ENCODE data around the gene PROX2.

Gene PROX2

GRCh38 chr14:74875204-74875603 lies 741 bp downstream of the PROX2 start:
- DNase-seq (ENCODE audit: low spot score): no peak

GRCh38 chr14:74871819-74872218 lies 4.1 kb downstream of the PROX2 start:
- DNase-seq (ENCODE audit: low spot score): no peak

GRCh38 chr14:74868739-74869138 lies 7.2 kb downstream of the PROX2 start:
- DNase-seq (ENCODE audit: low spot score): no peak

GRCh38 chr14:74867673-74868072 lies 8.3 kb downstream of the PROX2 start:
- DNase-seq (ENCODE audit: low spot score): peak; percentile 81

GRCh38 chr14:74866708-74867389 lies 9.1 kb downstream of the PROX2 start:
- no peak for DNase-seq (ENCODE audit: low spot score)

GRCh38 chr14:74865156-74865555 lies 10.8 kb downstream of the PROX2 start:
- DNase-seq (ENCODE audit: low spot score): no peak

- DNase-seq (ENCODE audit: low spot score): no peak
Measured at GRCh38 chr14:74864198-74864597, 11.7 kb downstream of the PROX2 start.

- no peak for DNase-seq (ENCODE audit: low spot score)
Measured at GRCh38 chr14:74863274-74863673, 12.7 kb downstream of the PROX2 start.

GRCh38 chr14:74861734-74862090 lies 14.2 kb downstream of the PROX2 start:
- DNase-seq (ENCODE audit: low spot score): no peak

- peak; percentile 90 for DNase-seq (ENCODE audit: low spot score)
Measured at GRCh38 chr14:74860899-74861733, 14.8 kb downstream of the PROX2 start.

GRCh38 chr14:74859757-74860552 lies 16.0 kb downstream of the PROX2 start:
- DNase-seq (ENCODE audit: low spot score): no peak

GRCh38 chr14:74858022-74858421 lies 17.9 kb downstream of the PROX2 start:
- DNase-seq (ENCODE audit: low spot score): no peak

GRCh38 chr14:74856366-74856765 lies 19.6 kb downstream of the PROX2 start:
- no peak for DNase-seq (ENCODE audit: low spot score)

- DNase-seq (ENCODE audit: low spot score): no peak
Measured at GRCh38 chr14:74855945-74856344, 20.0 kb downstream of the PROX2 start.

GRCh38 chr14:74855021-74855420 lies 20.9 kb downstream of the PROX2 start:
- no peak for DNase-seq (ENCODE audit: low spot score)

- no peak for DNase-seq (ENCODE audit: low spot score)
Measured at GRCh38 chr14:74853581-74853980, 22.4 kb downstream of the PROX2 start.

- DNase-seq (ENCODE audit: low spot score): no peak
Measured at GRCh38 chr14:74852922-74853530, 22.9 kb downstream of the PROX2 start.

- DNase-seq (ENCODE audit: low spot score): no peak
Measured at GRCh38 chr14:74848768-74849167, 27.2 kb downstream of the PROX2 start.

GRCh38 chr14:74846968-74847665 lies 28.8 kb downstream of the PROX2 start:
- DNase-seq (ENCODE audit: low spot score): no peak

- DNase-seq (ENCODE audit: low spot score): no peak
Measured at GRCh38 chr14:74846168-74846567, 29.8 kb downstream of the PROX2 start.

- no peak for DNase-seq (ENCODE audit: low spot score)
Measured at GRCh38 chr14:74843653-74844052, 32.3 kb downstream of the PROX2 start.

Data from cerebellar cortex (tissue), 1 donor.